ENCODE data around the gene TMEM252. TPM values are rescaled to one million over a fixed set of nuclear protein-coding genes. Genes with fewer than 3 reads are reported as not detected.
A peak's percentile ranks its signal among the peaks of the same experiment; 100 is the strongest.

The TMEM252 gene
- total and polyA plus RNA-seq, 4 donors = 0.17 TPM; not detected in 3

DNA sequence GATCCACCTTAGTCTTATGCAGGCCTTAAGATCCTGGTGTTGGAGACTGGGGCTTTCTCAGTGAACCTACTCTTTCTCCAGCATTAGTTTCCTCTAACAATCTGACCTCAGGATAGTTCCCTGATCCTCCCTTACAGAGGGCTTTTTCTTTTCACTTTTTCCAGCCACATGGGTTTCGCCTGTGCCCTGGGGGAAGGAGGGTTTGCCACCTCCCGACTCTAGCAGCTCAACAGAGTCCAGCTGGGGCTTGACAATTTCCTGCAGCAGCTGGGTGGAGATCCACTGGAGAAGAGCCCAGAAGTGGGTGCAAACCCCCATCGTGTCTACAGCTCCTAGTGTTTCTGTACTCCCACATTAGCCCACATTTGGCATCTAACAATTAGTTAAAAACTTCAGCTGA, 7.6 kb upstream of the TMEM252 start:
- TF ChIP-seq HNF4A (conservative IDR thresholded peaks at IDR 0.05) = no peak
- TF ChIP-seq FOXA2 (IDR thresholded peaks at IDR 0.05) = no peak
- no peak for TF ChIP-seq TAF1 (conservative IDR thresholded peaks at IDR 0.05)
- Histone ChIP-seq H3K27me3 (ENCODE audit: control insufficient read depth in 4 of 4, insufficient read depth in 4 of 4, low read length in 3 of 4) (no peaks in the 10 kb centered on the region), H3K27ac (ENCODE audit: low read depth in 1 of 2, low read length in 2 of 2) (peak overlapping the region in 1 of 2 donors; percentile 23)

DNA sequence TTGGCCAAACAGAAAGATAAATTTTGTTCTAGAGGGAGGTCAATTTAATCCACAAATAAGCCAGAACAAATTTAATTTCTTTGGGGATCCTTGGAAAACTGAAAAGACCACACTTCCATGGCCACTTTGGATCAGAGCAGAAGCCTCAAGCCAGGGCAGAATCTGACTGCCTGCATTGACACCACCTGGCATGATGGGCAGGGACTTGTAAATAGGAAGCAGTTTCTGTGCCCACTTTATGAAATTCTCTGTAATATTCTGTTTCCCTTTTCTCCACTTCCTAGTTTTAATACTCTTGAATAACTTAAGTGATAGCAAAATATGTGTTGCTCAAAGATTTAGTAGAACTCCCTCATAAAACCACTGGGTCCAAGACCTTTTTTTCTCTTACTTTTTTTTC, 6.7 kb upstream of the TMEM252 start:
- no peak for DNase-seq (ENCODE audit: low spot score)
- peak overlapping the region; percentile 23 to 46 for H3K27ac ChIP-seq (ENCODE audit: low read depth in 1 of 2, low read length in 2 of 2)
- no peaks in the 10 kb centered on the region for H3K4me1 ChIP-seq (ENCODE audit: control insufficient read depth in 4 of 4, insufficient read depth in 4 of 4, low read length in 3 of 4)
- no peak overlapping the region for H3K4me3 ChIP-seq (ENCODE audit: low read depth in 1 of 3, low read length in 3 of 3)
- no peak for TF ChIP-seq REST (IDR thresholded peaks at IDR 0.05)
- TF ChIP-seq EGR1 (IDR thresholded peaks at IDR 0.05; ENCODE audit: low read depth in 2 of 2) = no peak
- TF ChIP-seq RAD21 (IDR thresholded peaks at IDR 0.05) = no peak
- TF ChIP-seq GABPA (IDR thresholded peaks at IDR 0.05 in 1 of 2, conservative IDR thresholded peaks at IDR 0.05 in 1 of 2) = no peak
- TF ChIP-seq ATF3 (IDR thresholded peaks at IDR 0.05) = no peak
- TF ChIP-seq, protein P1, sequence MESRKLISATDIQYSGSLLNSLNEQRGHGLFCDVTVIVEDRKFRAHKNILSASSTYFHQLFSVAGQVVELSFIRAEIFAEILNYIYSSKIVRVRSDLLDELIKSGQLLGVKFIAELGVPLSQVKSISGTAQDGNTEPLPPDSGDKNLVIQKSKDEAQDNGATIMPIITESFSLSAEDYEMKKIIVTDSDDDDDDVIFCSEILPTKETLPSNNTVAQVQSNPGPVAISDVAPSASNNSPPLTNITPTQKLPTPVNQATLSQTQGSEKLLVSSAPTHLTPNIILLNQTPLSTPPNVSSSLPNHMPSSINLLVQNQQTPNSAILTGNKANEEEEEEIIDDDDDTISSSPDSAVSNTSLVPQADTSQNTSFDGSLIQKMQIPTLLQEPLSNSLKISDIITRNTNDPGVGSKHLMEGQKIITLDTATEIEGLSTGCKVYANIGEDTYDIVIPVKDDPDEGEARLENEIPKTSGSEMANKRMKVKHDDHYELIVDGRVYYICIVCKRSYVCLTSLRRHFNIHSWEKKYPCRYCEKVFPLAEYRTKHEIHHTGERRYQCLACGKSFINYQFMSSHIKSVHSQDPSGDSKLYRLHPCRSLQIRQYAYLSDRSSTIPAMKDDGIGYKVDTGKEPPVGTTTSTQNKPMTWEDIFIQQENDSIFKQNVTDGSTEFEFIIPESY (IDR thresholded peaks at IDR 0.05) = no peak
- TF ChIP-seq YY1 (IDR thresholded peaks at IDR 0.05) = no peak
- TF ChIP-seq RXRA (IDR thresholded peaks at IDR 0.05) = no peak
- no peak for TF ChIP-seq NR2F2 (IDR thresholded peaks at IDR 0.05)
- no peak for TF ChIP-seq TAF1 (conservative IDR thresholded peaks at IDR 0.05)
- TF ChIP-seq HNF4G (IDR thresholded peaks at IDR 0.05) = no peak
- TF ChIP-seq SP1 (IDR thresholded peaks at IDR 0.05) = no peak
- TF ChIP-seq JUND (IDR thresholded peaks at IDR 0.05) = no peak
- no peak for TF ChIP-seq FOXA2 (IDR thresholded peaks at IDR 0.05)
- H3K9me3 ChIP-seq (ENCODE audit: control insufficient read depth in 4 of 4, low read length in 3 of 4) = no peaks in the 10 kb centered on the region
- no peaks in the 10 kb centered on the region for H3K36me3 ChIP-seq (ENCODE audit: control insufficient read depth in 4 of 4, insufficient read depth in 3 of 4, low read depth in 1 of 4, low read length in 3 of 4)
- no peaks in the 10 kb centered on the region for H3K27me3 ChIP-seq (ENCODE audit: control insufficient read depth in 4 of 4, insufficient read depth in 4 of 4, low read length in 3 of 4)
- no peak overlapping the region for H3K9ac ChIP-seq (ENCODE audit: low read depth in 1 of 2, low read length in 2 of 2)

More for the DNA sequence above, 7.6 kb upstream of the TMEM252 start:
- DNase-seq (ENCODE audit: low spot score) = no peak
- Histone ChIP-seq H3K36me3 (ENCODE audit: control insufficient read depth in 4 of 4, insufficient read depth in 3 of 4, low read depth in 1 of 4, low read length in 3 of 4) (no peaks in the 10 kb centered on the region), H3K9ac (ENCODE audit: low read depth in 1 of 2, low read length in 2 of 2) (no peak overlapping the region), H3K4me3 (ENCODE audit: low read depth in 1 of 3, low read length in 3 of 3) (no peak overlapping the region), H3K9me3 (ENCODE audit: control insufficient read depth in 4 of 4, low read length in 3 of 4) (no peaks in the 10 kb centered on the region), H3K4me1 (ENCODE audit: control insufficient read depth in 4 of 4, insufficient read depth in 4 of 4, low read length in 3 of 4) (no peaks in the 10 kb centered on the region)
- WGBS = 69% methylated on average over 3 of the region's 3 CpGs
